GM12873 (cell line): ENCODE results near the gene TMEM266.

Experiments
- TF ChIP-seq, protein P1 (sequence below): IDR thresholded peaks from 2 replicates; pipeline ENCODE4 v1.5.1; 2012; ENCODE audit warnings: low read depth, mild to moderate bottlenecking, moderate library complexity, low read length, control low read depth; ENCODE audit not compliant: insufficient read depth; ENCODE audit errors: missing control alignments

TMEM266 gene

DNA sequence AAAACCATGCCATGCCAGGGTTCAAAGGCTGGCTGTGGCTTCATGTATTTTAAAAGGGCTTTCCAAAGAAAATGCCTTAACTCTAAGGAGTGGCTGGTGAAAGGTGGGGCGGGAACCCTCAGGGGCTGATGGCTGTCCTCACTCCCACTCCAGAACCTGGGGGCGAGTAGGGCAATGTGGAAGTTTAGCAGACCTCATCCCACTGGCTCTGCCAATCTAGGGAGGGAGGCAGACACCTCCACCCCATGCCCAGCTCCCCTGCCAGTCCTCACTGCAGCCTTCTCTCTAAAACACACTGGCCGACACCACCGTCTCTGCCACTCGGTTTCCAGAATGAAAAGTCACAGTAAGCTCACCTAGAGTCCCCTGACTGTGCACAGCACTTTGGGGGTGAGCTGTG, 99.5 kb downstream of the TMEM266 start:
- TF ChIP-seq, protein P1, sequence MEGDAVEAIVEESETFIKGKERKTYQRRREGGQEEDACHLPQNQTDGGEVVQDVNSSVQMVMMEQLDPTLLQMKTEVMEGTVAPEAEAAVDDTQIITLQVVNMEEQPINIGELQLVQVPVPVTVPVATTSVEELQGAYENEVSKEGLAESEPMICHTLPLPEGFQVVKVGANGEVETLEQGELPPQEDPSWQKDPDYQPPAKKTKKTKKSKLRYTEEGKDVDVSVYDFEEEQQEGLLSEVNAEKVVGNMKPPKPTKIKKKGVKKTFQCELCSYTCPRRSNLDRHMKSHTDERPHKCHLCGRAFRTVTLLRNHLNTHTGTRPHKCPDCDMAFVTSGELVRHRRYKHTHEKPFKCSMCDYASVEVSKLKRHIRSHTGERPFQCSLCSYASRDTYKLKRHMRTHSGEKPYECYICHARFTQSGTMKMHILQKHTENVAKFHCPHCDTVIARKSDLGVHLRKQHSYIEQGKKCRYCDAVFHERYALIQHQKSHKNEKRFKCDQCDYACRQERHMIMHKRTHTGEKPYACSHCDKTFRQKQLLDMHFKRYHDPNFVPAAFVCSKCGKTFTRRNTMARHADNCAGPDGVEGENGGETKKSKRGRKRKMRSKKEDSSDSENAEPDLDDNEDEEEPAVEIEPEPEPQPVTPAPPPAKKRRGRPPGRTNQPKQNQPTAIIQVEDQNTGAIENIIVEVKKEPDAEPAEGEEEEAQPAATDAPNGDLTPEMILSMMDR: no peak

DNA sequence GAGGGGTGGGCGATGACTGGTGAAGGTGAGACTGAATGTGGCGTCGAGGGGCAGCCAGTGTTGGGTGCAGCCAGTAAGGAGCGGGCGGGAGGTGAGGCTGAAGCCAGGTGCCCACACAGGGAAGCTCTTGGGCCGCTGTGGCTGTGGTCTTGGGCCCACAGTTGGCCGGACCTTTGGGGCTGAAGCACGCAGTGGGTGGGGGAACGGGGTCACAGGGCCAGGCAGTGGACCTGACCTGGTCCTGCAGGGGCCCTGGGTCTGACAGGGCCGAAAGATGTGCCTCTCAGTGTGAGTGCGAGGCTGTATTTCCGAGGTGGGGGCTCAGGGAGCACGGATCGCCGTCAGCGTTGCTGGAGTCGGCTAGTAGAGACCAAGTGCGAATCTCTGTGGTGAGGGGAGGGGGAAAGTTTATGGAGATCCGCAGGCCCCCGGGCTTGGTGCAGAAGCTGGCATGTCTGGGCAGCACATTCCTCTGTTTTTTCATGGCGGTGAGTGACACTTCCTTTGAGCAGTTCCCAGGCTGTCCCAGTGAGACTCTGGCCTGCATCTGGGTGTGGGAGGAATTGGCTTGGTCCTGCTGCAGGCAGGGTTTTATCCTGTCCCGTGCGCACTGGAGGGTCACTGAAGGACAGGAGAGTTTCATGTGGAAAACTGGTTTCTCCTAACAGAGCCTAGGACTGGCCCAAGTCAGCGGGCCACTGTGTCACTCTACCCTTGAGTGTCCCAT, 100.8 kb downstream of the TMEM266 start:
- TF ChIP-seq, protein P1: no peak

DNA sequence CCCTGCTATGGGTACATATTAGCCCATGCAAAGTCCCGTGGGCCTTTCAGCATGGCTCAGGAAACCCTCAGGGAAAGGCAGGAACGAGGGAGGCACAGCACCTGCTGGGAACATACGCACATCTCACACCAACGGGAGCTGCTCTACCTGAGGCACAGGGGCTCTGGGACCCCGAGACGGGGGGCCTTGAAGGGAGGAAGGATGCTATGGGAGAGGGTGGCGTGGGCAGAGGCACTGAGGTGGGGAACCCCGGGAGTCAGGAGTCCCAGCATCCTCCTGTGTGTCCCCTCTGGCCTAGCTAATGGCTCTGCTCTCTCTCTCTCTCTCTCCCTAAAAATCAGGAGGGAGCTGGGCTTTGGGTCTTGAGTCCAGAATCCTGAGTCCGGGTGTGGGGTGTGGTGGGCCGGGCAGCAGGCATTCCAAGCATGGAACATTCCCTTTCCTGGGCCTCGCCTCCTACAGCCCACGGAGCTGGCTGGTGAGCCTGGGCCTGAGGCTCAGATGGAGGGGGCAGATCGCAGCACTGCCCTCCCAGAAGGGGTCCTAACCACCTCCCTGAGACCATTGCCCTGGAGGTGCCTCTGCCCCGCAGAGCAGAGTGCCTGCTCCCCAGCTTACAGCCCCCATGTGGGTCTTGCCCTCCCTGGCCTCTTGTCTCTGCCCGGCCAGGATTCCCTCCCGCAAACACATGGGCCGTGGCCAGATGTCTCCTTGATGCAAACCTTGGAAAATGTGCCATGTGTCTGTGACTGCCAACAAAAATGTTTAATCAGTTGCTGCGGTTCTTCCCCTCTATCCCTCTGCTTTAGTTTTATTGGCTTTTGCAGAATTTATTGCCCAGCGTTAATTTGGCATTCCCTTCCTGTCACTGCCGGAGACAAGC, 101.6 kb downstream of the TMEM266 start:
- TF ChIP-seq, protein P1: no peak

DNA sequence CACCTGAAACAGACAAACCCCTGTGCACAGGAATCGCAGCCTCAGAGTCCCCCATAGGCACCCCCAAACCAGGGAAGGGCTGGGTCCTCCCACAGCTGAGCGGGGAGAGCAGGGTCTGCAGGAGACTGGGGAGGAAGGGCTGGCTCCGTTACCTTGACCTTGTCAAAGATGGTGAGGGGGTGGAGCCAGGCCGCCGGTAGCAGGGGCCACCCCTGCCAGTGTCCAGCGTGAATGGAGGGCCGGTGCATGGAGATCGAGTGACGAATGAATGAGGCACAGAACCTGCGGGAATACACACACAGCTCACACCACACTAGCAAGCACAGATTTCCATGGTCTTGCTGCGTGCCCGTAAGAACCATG, 102.2 kb downstream of the TMEM266 start:
- TF ChIP-seq, protein P1: no peak

DNA sequence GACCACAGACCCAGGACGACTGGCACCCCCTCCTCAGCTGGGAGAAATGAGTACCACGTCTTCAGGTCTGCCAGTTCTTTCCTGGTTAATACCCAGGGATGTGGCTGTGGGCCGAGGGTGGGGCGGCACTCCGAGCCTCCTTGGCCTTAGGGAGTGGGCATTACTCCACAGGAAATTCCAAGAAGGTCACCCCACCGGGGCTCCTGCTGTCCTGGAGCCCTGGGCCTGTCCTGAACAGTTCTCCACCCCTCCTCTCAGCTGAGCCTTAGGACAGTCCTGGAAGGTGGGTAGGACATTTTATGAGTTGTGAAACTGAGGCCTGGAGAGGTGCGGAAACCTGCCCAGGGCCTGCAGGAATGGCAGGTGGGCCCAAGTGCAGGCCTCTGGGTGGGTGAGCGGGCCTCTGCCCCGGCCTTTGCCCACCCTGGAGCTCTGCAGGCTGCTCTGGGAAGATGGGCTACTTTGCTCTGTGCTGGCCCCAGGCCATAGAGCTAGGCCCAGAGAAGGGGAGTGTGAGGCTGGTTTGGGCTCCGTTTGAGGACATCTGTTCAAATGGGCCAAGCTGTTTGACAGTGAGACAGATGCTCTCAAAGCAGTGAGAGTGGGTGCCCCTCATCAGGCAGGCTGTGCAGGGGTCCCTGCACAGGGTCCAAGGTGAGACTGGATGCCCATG, 103.1 kb downstream of the TMEM266 start:
- TF ChIP-seq, protein P1: no peak

DNA sequence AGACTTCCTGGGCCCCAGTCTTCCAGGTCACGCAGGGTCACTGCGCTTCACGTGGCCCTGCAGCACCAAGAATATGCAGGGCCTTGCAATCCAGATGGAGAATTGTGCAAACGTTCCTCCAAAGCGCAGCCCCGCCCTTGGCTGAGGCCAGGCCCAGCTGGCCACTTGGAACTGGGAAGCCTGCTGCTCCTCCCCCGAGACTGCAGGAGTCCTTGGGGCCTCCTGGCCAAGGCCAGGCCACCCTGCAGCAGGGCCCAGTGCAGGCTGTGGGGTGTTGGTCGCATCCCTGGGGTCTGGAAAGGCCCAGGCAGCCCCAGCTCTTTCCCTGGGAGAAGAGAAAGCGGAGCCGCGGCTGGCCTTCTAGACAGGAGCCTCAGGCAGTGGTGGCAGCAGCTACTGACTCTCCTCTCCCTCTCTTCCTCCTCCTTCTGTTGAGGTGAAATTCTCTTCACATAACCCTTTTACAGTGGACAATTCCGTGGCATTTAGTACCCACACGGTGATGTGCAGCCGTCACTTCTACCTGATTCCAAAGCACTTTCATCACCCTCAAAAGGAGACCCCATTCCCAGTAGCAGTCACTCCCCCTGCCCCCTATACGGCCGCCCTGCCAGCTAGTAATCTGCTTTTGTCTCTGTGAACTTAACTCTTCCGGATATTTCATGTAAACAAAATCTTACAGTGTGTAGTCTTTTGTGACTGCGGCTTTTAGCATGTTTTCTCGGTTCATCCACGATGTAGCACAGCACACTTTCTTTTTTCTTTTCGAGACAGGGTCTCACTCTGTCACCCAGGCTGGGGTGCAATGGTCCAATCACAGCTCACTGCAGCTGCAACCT, 103.9 kb downstream of the TMEM266 start:
- TF ChIP-seq, protein P1: no peak
